ENCODE results near the gene MTMR1.

DNA sequence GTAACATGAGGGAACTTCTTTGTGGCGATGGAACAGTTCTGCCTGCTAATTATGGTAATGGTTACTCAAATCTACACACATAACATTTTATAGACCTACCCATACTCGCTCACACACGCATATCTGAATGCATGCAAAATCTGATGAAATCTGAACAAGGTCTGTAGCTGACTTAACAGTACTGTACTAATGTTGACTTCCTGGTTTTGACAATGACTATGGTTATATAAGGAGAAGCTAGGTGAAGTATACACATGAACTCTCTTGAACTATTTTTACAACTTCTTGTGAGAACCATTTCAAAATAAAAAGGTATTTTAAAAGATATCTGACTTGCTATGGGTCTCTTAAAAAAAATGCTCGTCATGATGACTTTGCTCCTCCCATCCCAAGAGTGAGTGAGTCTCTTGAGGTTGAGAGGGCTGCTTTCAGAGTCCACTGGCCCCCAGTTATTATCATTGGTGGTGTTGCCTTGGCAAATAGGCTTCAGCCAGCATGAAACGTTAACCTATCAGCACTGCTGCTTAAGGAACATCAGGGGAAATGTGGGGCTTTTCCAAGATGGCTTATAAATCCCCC is 99.8 kb downstream of the MTMR1 start:
- no peak for TF ChIP-seq EZH2 (IDR thresholded peaks at IDR 0.05; ENCODE audit: low read depth)
- TF ChIP-seq, protein P1, sequence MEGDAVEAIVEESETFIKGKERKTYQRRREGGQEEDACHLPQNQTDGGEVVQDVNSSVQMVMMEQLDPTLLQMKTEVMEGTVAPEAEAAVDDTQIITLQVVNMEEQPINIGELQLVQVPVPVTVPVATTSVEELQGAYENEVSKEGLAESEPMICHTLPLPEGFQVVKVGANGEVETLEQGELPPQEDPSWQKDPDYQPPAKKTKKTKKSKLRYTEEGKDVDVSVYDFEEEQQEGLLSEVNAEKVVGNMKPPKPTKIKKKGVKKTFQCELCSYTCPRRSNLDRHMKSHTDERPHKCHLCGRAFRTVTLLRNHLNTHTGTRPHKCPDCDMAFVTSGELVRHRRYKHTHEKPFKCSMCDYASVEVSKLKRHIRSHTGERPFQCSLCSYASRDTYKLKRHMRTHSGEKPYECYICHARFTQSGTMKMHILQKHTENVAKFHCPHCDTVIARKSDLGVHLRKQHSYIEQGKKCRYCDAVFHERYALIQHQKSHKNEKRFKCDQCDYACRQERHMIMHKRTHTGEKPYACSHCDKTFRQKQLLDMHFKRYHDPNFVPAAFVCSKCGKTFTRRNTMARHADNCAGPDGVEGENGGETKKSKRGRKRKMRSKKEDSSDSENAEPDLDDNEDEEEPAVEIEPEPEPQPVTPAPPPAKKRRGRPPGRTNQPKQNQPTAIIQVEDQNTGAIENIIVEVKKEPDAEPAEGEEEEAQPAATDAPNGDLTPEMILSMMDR (conservative IDR thresholded peaks at IDR 0.05): no peak

Data from PC-9 (cell line).